Neutrophil (primary cell): Measurements from ENCODE around the gene FAM83G.
"Not testable (repeated sequence)": the region's sequence is repeated elsewhere in the genome, so short reads cannot be mapped to it uniquely, and the experiment has no call there.

Experiments used
- H3K27ac ChIP-seq: fragments of 200-600 bp; sonication (generic); 2 replicates; pipeline ENCODE4 v1.5.1; 2016; ENCODE audit warnings: mild to moderate bottlenecking, moderate library complexity
- H3K27me3 ChIP-seq: fragments of 200-600 bp; sonication (generic); 2 replicates; pipeline ENCODE4 v1.6.0; 2016; ENCODE audit warnings: mild to moderate bottlenecking
- H3K36me3 ChIP-seq: fragments of 200-600 bp; sonication (generic); 2 replicates; pipeline ENCODE4 v1.5.1; 2017
- H3K4me1 ChIP-seq, 2 experiments: fragments of 200-600 bp in 1 of 2; sonication (generic) in 1 of 2; 1 replicate in 1 of 2; 2 replicates in 1 of 2; pipeline versions ENCODE4 v1.5.1 to v1.6.1; 2013 to 2016; ENCODE audit warnings: low read depth in 1 of 2, low read length in 1 of 2, mild to moderate bottlenecking in 1 of 2, moderate library complexity in 1 of 2; ENCODE audit not compliant: control insufficient read depth in 1 of 2, insufficient read depth in 1 of 2
- H3K4me3 ChIP-seq, 2 experiments: fragments of 200-600 bp in 1 of 2; sonication (generic) in 1 of 2; 1 replicate in 1 of 2; 2 replicates in 1 of 2; pipeline ENCODE4 v1.5.1; 2013 to 2016; ENCODE audit warnings: low read depth in 1 of 2, low read length in 1 of 2, mild to moderate bottlenecking in 1 of 2, moderate library complexity in 1 of 2
- H3K9me3 ChIP-seq: fragments of 200-600 bp; sonication (generic); 2 replicates; pipeline ENCODE4 v1.5.1; 2016
- CTCF ChIP-seq: fragments of 200-600 bp; sonication (generic); IDR thresholded peaks from 2 replicates; pipeline ENCODE4 v1.5.1; 2016; ENCODE audit warnings: antibody characterized with exemption

The FAM83G gene

GRCh38 chr17:18959845-18960240 lies 44.7 kb downstream of the FAM83G start:
- Histone ChIP-seq H3K4me3 (no peak overlapping the region), H3K36me3 (no peaks in the 10 kb centered on the region), H3K27me3 (no peaks in the 10 kb centered on the region), H3K4me1 (peaks cover 0 to under 1% of the 10 kb centered on the region in 2 experiments), H3K27ac (no peak overlapping the region), H3K9me3 (no peaks in the 10 kb centered on the region)
- no peak for TF ChIP-seq CTCF

- TF ChIP-seq CTCF = no peak
- Histone ChIP-seq H3K4me3 (no peak overlapping the region), H3K27me3 (no peaks in the 10 kb centered on the region), H3K36me3 (no peaks in the 10 kb centered on the region), H3K9me3 (no peaks in the 10 kb centered on the region), H3K27ac (no peak overlapping the region), H3K4me1 (no peaks in the 10 kb centered on the region)
These were observed 45.3 kb downstream of the FAM83G start for GRCh38 chr17:18959071-18959844.

GRCh38 chr17:18958611-18959010 lies 46.0 kb downstream of the FAM83G start:
- no peaks in the 10 kb centered on the region for H3K9me3 ChIP-seq
- no peaks in the 10 kb centered on the region for H3K27me3 ChIP-seq
- no peak overlapping the region for H3K4me3 ChIP-seq
- no peak overlapping the region for H3K27ac ChIP-seq
- no peak for TF ChIP-seq CTCF
- H3K36me3 ChIP-seq = no peaks in the 10 kb centered on the region
- H3K4me1 ChIP-seq = no peaks in the 10 kb centered on the region

GRCh38 chr17:18957831-18958230 lies 46.7 kb downstream of the FAM83G start:
- H3K27me3 ChIP-seq = no peaks in the 10 kb centered on the region
- no peaks in the 10 kb centered on the region for H3K36me3 ChIP-seq
- H3K9me3 ChIP-seq = no peaks in the 10 kb centered on the region
- H3K27ac ChIP-seq = no peak overlapping the region
- no peak overlapping the region for H3K4me3 ChIP-seq
- no peaks in the 10 kb centered on the region for H3K4me1 ChIP-seq
- TF ChIP-seq CTCF = no peak

GRCh38 chr17:18956581-18956980 lies 48.0 kb downstream of the FAM83G start:
- no peaks in the 10 kb centered on the region for H3K36me3 ChIP-seq
- no peaks in the 10 kb centered on the region for H3K4me1 ChIP-seq
- no peak overlapping the region for H3K4me3 ChIP-seq
- no peak overlapping the region for H3K27ac ChIP-seq
- TF ChIP-seq CTCF = no peak
- H3K9me3 ChIP-seq = no peaks in the 10 kb centered on the region
- no peaks in the 10 kb centered on the region for H3K27me3 ChIP-seq

- not testable (repeated sequence) for H3K36me3 ChIP-seq, H3K4me3 ChIP-seq, H3K27ac ChIP-seq, H3K9me3 ChIP-seq, H3K27me3 ChIP-seq, H3K4me1 ChIP-seq
These were observed 48.5 kb downstream of the FAM83G start for GRCh38 chr17:18956021-18956420.
